Astrocyte of the cerebellum (primary cell): ENCODE results near the gene DAZL.

Source experiments
- DNase-seq: peaks from one replicate; pipeline ENCODE4 v3.0.0-alpha.2; 2011; ENCODE audit warnings: low read depth
- H3K4me3 ChIP-seq: 2 replicates; pipeline ENCODE4 v1.5.1; 2011; ENCODE audit warnings: mild to moderate bottlenecking, low read depth, low read length, moderate library complexity
- in situ Hi-C: cut with HindIII; loops from 2 replicates; pipeline ENCODE4 v1.10.0; 2017; ENCODE audit warnings: low sequenced_read_pairs
- TF ChIP-seq, protein P1 (sequence below): IDR thresholded peaks from 2 replicates; pipeline ENCODE4 v1.5.1; 2012; ENCODE audit warnings: low read length, low read depth, moderate library complexity, mild to moderate bottlenecking; ENCODE audit errors: missing control alignments

Gene DAZL

DNA sequence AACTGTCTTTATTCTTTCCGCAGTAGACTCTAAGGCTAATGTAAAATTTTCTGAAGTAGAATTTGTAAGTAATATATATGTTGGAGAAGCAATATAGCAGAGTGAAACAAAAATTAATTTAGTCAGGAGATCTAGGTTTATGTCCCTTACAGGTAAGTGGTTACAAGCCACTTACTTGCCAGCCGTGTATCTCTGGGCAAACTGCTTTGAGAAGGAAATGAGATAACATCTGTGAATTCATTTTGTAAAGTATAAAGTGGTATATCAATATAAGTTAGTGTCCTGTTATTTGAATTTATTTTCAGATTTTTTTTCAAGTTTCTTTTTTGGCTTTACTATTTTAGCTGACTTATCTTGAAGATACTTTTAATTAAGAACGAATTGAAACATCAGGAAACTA lies 5.5 kb downstream of the DAZL start:
- no peak for DNase-seq
- H3K4me3 ChIP-seq, result no peak overlapping the region
- TF ChIP-seq, protein P1, sequence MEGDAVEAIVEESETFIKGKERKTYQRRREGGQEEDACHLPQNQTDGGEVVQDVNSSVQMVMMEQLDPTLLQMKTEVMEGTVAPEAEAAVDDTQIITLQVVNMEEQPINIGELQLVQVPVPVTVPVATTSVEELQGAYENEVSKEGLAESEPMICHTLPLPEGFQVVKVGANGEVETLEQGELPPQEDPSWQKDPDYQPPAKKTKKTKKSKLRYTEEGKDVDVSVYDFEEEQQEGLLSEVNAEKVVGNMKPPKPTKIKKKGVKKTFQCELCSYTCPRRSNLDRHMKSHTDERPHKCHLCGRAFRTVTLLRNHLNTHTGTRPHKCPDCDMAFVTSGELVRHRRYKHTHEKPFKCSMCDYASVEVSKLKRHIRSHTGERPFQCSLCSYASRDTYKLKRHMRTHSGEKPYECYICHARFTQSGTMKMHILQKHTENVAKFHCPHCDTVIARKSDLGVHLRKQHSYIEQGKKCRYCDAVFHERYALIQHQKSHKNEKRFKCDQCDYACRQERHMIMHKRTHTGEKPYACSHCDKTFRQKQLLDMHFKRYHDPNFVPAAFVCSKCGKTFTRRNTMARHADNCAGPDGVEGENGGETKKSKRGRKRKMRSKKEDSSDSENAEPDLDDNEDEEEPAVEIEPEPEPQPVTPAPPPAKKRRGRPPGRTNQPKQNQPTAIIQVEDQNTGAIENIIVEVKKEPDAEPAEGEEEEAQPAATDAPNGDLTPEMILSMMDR, result no peak
- in situ Hi-C loops, result loop anchor here (5.0 kb wide), 1 partner anchor 633 kb away; no protein-coding TSS in a partner anchor

GRCh38 chr3:16596352-16597032 lies 8.7 kb downstream of the DAZL start:
- in situ Hi-C loops, result no loop called here
- DNase-seq, result no peak
- TF ChIP-seq, protein P1, result no peak
- no peak overlapping the region for H3K4me3 ChIP-seq

- DNase-seq, result no peak
- H3K4me3 ChIP-seq, result no peak overlapping the region
- in situ Hi-C loops, result no loop called here
- TF ChIP-seq, protein P1, result no peak
These were observed 9.4 kb downstream of the DAZL start for GRCh38 chr3:16595778-16596177.

DNA sequence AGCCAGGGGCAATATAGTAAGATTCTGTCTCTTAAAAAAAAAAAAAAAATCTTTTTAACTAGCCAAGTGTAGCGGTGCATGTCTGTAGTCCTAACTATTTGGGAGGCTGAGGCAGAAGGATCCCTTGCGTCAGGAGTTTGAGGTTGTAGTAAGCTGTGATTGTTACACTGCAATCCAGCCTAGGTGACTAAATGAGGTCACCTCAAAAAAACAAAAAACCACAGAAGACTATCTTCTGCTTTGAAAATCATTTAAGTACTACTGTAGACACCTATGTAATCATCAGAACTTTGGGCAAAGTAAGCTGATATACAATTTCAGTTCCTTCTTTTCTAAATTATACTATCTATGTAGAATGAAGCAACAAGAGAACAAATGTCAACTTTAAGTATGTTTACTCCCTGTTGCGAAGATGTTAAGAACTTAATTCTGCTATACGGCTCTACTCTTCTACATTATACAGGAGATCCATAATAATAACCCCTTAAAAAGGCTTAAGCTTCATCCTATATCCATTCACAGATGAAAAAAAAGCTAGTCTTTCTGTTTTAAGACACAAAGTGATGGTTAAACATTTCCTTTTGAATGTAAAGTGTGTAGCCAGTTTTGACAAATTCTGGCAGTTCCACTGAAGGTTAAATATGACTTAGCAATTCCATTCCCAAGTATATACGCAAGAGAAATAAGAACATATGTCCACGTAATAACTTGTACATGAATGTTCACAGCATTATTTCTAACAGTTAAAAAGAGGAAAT lies 15.2 kb downstream of the DAZL start:
- TF ChIP-seq, protein P1, result no peak
- H3K4me3 ChIP-seq, result no peak overlapping the region
- no peak for DNase-seq
- in situ Hi-C loops, result no loop called here

DNA sequence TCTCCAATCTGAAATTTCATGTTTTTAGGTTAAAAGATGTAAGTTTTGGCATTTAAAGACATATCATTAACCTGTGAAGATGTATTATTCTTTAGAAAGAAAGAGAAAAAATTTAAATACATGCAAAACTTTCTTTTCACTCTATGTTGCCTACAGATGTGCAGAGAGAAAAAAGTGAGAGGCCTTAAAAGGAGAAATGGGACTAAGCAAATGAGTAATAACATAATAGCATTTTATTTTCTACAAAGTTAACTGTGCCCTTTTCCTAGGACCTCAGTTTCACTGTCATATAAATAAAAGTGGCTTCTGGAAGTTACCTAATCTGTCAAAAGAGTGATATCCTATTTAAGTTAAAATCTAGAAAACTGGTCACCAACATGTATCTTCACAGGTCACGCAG lies 16.1 kb downstream of the DAZL start:
- in situ Hi-C loops, result no loop called here
- no peak for DNase-seq
- TF ChIP-seq, protein P1, result no peak

GRCh38 chr3:16587681-16588060 lies 17.6 kb downstream of the DAZL start:
- no peak for DNase-seq
- in situ Hi-C loops, result no loop called here
- H3K4me3 ChIP-seq, result no peak overlapping the region
- TF ChIP-seq, protein P1, result no peak

More for the DNA sequence above, 16.1 kb downstream of the DAZL start:
- H3K4me3 ChIP-seq, result no peak overlapping the region
